A673 (cell line): Measurements from ENCODE around the gene SRD5A1.

ENCODE experiments used
- CTCF ChIP-seq: fragments of 300-800, 200-600 bp; sonication (generic); conservative IDR thresholded peaks from 2 replicates; pipeline ENCODE4 v1.5.1; 2017; ENCODE audit warnings: low read depth, mild to moderate bottlenecking, antibody characterized with exemption, low read length, moderate library complexity, mixed read lengths
- EZH2 ChIP-seq: fragments of 200-600 bp; sonication (generic); IDR thresholded peaks from 2 replicates; pipeline ENCODE4 v1.6.1; 2017; ENCODE audit warnings: borderline replicate concordance, low read depth, mild to moderate bottlenecking, mixed read lengths, antibody characterized with exemption, low read length; ENCODE audit not compliant: poor library complexity, severe bottlenecking

- no peak for TF ChIP-seq CTCF
- no peak for TF ChIP-seq EZH2
These were observed 82.0 kb downstream of the SRD5A1 start for GRCh38 chr5:6715271-6715670.
